Pulmonary artery endothelial cell (primary cell): ENCODE data around the gene CPE. TPM values are rescaled to one million over a fixed set of nuclear protein-coding genes. Genes with fewer than 3 reads are reported as not detected.

Experiments
- total RNA-seq: library from RNA; depleted of rRNA; stranded (reverse); fragments of >200 nt; gene quantifications from 2 replicates; pipeline ENCODE4 v1.2.3, GENCODE V29; 2014

The CPE gene
- total RNA-seq, 1 donor from 2014 or later: 1.2 TPM

Other genes with a start within 250 kb of the CPE start
- gene KLHL2, start 171.4 kb upstream of the CPE start, total RNA-seq: 28.5 and 36.2 TPM in 2 replicates
- gene MSMO1, start 51.3 kb upstream of the CPE start, total RNA-seq: 159 and 292 TPM in 2 replicates